WI38 (cell line): ENCODE results near the gene RAB36.

ENCODE experiments used
- H3K4me3 ChIP-seq: 2 replicates; pipeline ENCODE4 v1.5.1; 2011; ENCODE audit warnings: low read depth, mild to moderate bottlenecking, control low read depth, low read length
- CTCF ChIP-seq: IDR thresholded peaks from 2 replicates; pipeline ENCODE4 v1.5.1; 2012; ENCODE audit warnings: low read depth, mild to moderate bottlenecking, control low read depth, low read length

The RAB36 gene

DNA sequence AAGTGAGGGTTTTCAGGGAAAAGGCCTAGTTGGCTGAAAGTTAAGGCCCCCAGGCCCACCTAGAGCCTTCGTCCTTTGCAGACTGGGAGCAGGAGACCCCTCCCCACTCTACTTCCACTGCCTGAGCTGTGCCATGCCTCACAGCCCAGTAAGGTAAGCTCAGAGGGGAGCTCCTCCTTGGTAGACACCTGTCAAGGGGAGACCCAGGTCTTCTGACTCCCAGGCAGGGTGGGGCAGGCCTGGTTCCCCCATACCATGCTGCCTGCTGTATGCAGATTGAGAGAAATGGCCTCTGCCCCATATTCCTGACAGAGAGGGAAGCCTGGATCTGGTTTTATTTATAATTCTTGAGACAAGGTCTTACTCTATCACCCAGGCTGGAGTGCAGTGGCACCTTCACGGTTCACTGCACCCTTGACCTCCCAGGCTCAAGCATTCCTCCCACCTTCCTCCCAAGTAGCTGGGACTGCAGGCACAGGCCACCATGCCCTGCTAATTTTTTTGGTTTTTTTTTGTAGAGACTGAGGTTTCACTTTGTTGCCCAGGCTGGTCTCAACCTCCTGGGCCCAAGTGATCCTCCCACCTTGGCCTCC lies 697 bp downstream of the RAB36 start:
- TF ChIP-seq CTCF = no peak
- H3K4me3 ChIP-seq = peak overlapping the region; percentile 63

GRCh38 chr22:23146478-23147205 lies 1.4 kb downstream of the RAB36 start:
- no peak for TF ChIP-seq CTCF
- no peak overlapping the region for H3K4me3 ChIP-seq

DNA sequence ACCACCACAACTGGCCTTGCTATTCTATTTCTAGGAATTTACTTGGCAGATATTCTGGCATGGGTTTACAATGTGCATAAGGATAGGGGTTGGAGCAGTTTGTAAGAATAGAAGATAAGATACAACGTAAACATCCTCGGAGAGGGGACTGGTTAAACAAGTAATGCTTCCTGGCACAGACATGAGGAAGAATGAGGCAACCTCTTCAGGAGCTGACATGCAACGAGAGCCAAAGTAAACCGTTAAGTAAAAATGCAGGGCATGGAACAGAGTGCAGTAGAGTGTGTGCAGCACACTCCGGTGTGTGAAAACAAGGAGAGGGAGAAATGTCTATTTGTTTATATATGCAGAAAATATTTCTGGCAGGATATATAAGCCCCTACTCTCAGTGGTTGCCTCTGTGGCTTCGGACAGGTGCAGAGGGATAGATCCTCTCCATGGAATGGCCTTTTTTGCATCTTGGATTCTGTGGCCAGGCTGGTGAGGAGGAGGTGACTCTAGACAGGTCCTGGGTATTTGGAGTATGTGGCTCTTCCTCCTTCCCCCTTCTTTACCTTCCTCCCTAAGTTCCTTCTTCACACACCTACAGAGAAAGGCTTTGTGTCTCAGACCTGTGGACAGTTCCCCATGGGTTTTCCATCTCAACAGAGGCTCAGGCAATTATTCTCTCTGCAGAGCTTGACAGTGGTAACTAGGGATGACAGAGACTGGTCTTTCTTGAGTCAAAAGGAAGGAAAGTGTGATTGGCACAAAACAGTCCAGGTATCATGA lies 2.5 kb downstream of the RAB36 start:
- no peak for TF ChIP-seq CTCF
- H3K4me3 ChIP-seq = no peak overlapping the region

GRCh38 chr22:23149743-23150238 lies 4.5 kb downstream of the RAB36 start:
- H3K4me3 ChIP-seq = no peak overlapping the region
- TF ChIP-seq CTCF = no peak

DNA sequence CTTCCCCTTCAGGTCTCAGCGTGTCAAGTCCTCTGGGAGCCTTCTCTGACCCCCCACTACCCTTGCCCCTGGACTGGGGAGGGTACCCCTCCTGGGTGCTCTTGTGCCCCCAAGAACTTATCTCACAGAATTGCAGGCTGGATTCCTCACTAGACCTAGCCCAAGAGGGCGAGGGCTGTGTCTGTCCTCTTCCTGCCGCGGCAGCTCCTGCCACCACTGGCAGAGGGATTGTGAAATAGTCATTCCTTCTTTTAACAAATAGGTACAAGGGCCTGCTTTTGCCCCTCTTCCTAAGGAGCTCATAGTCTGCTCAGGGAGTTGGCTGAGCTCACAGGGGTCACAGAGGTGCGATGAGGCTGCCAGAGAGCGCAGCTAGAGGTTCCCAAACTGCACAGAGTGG lies 5.5 kb downstream of the RAB36 start:
- no peak for TF ChIP-seq CTCF
- H3K4me3 ChIP-seq = no peak overlapping the region

DNA sequence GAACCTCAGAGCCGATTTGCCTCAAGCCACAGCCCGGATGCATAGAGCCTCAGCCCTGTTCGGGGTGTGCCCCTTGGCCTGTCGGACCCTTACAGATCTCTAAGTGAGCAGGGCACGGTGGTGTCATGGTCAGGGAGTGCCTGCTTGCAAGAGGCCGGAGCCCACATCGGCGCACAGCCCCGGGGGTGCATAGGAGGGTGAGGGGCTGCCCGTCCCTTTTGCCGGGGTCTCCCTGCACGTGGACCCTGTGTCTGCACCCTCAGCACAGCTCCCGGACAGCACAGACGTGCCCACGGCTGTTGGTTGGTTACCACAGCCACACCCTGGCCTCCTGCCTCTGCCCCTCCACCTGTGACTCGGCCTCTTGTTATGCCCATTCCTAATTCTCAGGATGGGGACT lies 6.5 kb downstream of the RAB36 start:
- no peak overlapping the region for H3K4me3 ChIP-seq
- TF ChIP-seq CTCF = no peak
